Limb (tissue), 2 donors: ENCODE results near the gene GDI1.

Experiments used
- DNase-seq, 2 donors: peaks; one replicate each; pipeline ENCODE4 v3.0.0-alpha.2; 2016; ENCODE audit errors: extremely low spot score in 2 of 2

GDI1 gene

GRCh38 chrX:154408659-154409221, 28.2 kb upstream of the GDI1 start:
- no peak for DNase-seq

DNA sequence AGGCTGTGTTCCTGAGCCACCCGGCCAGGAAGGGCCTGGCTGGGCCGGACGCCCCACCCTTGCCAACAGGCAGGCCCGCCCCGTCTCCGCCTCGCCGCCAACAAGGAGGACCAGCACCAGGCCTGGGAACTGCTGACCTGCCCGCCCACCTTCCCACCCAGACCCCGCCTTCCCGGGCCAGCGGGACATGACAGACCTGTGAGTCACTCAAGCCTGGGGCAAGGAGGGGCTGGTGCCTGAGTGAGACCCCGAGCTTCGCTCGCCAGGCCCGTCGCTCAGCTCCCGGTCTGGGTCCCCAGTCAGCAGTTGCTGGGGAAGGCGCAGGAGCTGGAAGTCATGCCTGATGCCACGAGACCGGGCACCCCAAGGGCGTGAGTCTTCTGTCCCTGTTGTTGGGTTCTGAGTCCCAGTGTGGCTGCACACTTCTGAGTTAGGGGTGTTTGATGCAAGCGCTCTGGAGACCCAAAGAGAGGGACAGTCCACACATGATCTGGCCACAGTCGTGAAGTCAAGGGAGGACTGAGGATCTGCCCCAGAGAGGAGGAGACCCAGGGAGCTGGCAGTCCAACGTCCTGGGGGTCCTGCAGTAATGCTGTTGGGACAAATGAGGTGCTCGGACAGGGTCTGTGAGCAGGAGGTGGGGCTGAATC, 27.6 kb upstream of the GDI1 start, which contains the start of gene DNASE1L1:
DNASE1L1 (minus strand) TSS at position 33 of the 650 bp plus-strand sequence. CDS start 3,686 bp downstream, outside the sequence.
- peak in 1 of 2 donors; percentile 47 for DNase-seq

DNA sequence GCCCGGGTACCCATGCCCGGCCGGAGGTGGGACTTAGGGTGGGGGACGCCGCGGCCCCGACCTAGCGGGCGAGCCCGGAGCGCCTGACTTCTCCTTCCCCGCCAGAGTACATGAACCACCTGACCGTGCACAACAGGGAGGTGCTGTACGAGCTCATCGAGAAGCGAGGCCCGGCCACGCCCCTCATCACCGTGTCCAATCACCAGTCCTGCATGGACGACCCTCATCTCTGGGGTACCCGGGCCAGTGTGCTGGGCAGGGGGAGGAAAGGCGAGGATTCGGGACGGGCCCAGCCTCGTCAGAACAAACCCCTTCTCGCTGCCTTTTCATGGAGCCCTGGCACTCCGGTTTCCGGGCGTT, 25.0 kb upstream of the GDI1 start:
- peak in 1 of 2 donors; percentile 67 for DNase-seq

- DNase-seq: no peak
These were observed 24.5 kb upstream of the GDI1 start for GRCh38 chrX:154412468-154412867.

DNA sequence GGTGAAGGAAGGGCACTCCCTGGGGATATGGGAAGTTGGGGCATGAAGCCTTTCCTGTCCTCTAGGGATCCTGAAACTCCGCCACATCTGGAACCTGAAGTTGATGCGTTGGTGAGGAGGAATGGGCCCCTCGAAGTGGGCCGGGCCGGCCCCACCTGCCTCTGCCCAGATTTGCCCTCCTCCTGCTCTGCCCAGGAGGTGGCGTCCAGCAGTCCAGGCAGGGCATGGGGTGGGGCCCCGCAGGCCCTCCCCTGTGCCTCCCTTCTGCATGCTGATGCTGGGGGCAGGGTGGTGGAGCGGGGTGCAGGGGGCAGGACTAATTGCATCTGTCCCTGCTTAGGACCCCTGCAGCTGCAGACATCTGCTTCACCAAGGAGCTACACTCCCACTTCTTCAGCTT, 23.8 kb upstream of the GDI1 start:
- no peak for DNase-seq

GRCh38 chrX:154417157-154417556, 19.8 kb upstream of the GDI1 start:
- no peak for DNase-seq

GRCh38 chrX:154419189-154419588, 17.8 kb upstream of the GDI1 start:
- DNase-seq: no peak

- no peak for DNase-seq
These were observed 17.1 kb upstream of the GDI1 start for GRCh38 chrX:154419688-154420401.

- DNase-seq: no peak
These were observed 16.6 kb upstream of the GDI1 start for GRCh38 chrX:154420402-154420756.

DNA sequence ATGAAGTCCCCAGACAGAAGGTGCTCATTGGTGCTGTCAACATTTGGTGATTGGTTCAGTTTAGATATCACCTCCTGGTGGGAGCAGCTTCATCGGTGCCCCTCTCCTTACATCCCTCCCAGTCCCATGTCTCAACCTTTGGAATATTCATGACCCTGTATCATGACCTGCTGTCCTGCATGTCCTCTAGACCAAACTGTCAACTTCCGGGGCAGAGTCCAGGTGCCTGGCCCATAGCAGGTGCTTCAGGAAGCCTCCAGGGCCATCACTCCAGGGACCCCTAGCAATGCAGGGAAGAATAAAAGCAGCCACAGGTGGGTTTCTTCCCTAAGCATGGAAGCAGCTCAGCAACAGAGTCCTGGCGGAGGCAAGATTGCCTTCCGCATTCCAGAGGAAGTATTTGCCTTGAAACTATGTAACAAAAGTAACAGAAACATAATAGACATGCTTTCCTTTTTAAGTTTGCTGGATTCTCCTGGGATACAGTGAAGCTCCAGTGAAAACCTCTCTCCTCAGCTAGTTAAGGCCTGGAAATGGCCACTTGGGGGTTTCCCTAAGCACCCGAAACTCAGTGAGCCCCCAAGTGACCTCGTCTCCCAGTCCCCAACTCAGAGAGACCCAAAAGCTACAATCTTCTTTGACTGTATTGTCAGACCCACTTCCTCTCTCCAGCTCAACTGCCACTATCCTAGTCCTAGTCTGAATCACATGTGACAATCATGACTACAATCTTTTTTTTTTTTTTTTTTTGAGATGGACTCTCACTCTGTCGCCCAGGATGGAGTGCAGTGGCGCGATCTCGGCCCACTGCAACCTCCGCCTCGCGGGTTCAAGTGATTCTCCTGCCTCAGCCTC, 9.8 kb upstream of the GDI1 start:
- DNase-seq: no peak

DNA sequence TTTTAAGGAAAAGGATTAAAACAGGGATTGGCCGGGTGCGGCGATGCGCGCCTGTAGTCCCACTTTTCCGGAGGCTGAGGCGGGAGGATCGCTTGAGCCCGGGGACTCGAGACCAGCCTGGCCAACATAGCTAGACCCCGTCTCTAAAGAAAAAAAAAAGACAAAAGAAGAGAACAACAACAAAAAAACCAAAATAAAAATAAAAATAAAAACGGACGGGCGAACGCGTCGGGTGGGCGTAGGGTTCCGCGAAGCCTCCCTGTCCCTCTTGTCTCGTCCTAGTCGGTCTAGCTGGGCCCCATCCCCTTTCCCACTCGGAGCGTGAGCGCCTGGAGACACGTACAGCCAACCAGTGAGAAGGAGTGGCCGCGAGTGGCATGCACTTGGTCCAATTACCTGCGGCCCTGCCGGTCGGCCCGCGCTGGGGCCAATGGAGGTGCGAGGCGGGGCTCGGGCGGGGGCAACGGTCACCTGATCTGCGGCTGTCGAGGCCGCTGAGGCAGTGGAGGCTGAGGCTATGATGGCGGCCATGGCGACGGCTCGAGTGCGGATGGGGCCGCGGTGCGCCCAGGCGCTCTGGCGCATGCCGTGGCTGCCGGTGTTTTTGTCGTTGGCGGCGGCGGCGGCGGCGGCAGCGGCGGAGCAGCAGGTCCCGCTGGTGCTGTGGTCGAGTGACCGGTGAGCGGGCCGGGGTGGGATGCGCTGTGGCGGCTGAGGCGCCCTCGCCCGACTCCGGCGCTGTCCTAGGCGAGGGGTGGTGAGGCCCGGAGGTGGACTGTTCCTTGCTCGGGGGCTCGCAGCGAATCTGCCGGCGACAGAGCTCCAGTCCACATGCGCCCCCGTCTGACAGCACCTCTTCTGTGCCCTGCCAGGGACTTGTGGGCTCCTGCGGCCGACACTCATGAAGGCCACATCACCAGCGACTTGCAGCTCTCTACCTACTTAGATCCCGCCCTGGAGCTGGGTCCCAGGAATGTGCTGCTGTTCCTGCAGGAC, 8.5 kb upstream of the GDI1 start, which contains the start of gene ATP6AP1:
ATP6AP1 (plus strand) TSS at position 502 of the 996 bp plus-strand sequence; CDS start at position 518, 16 bp downstream.
- DNase-seq: peak; percentile 89 to 92

DNA sequence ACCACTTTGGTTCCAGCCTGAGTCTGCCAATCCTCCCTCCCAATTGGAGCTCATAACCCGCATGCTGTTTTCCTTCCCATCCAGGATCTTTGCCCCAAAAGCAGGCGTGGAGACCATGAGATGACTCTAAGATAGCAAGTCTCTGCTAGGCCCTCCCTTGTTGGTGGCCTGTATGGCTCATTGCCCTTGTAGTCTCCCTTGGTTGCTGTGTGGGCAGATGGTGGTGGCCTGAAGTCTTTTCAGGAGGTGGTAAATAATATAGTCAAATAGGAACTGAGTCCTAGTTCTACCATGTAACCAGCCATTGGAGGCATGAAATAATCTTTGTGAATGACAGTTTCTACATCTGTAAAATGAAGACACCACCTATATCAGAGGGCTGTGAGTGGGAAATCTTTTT, 7.2 kb upstream of the GDI1 start:
- no peak for DNase-seq

- DNase-seq: no peak
These were observed 6.5 kb upstream of the GDI1 start for GRCh38 chrX:154430479-154430878.

- DNase-seq: no peak
These were observed 6.0 kb upstream of the GDI1 start for GRCh38 chrX:154430916-154431315.

- no peak for DNase-seq
These were observed 5.6 kb upstream of the GDI1 start for GRCh38 chrX:154431341-154431740.

- no peak for DNase-seq
These were observed 4.7 kb upstream of the GDI1 start for GRCh38 chrX:154432210-154432609.

DNA sequence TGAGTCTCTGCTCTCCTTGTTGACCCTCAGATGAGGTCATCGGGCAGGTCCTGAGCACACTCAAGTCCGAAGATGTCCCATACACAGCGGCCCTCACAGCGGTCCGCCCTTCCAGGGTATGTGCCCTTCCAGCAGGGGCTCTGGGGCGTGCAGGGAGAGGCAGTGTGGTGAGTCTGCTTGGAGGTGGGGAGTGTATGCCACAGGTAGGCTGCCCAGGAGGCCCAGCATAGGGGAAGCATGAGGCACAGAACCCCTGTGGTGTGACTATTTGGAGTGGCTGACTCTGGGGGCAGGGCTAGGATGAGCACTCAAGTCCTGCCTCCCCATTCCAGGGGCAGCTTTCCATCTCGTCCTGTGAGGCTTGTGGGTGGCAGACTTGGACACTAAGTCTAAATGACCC, 3.3 kb upstream of the GDI1 start:
- DNase-seq: peak in 1 of 2 donors; percentile 7

DNA sequence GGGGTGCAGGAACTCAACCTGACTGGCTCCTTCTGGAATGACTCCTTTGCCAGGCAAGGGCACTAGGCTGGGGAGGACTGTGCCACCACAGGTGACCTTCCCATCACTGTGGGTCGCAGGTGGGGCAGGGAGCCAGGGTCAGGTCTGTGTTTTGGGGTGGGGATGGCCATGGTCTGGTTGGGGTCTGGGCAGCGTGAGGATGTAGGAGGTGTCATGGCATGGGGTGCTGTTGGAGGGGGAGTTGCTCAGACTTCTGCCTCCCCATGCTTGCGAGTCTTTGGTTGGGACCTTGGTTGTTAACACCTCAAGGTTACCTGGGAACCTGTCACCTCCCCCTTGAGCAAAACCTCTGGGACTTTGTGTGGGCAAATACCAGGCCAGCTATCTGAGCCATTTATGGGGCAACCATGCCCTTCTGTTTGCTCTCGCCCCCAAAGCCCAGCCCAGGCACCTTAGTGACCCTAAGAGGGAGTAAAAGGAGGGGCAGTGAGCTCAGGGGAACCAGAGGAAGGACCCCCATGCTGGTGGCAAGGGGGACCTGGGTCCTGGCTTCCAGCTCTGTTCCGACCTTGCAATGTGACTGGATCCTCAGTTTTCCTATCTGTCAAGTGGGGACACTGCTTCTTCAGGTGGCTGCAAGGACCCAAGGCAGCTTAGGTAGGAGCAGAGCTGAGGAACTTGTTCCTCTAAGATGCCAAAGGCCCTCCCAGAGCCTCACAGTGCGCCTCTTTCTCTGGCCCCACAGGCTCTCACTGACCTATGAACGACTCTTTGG, 2.4 kb upstream of the GDI1 start:
- peak in 1 of 2 donors; percentile 4 for DNase-seq

GRCh38 chrX:154435171-154435733, 1.7 kb upstream of the GDI1 start:
- peak in 1 of 2 donors; percentile 13 for DNase-seq
